ENCODE data around the gene OR2K2. TPM values are rescaled to one million over a fixed set of nuclear protein-coding genes. Genes with fewer than 3 reads are reported as not detected.
"Not testable (repeated sequence)": the region's sequence is repeated elsewhere in the genome, so short reads cannot be mapped to it uniquely, and the experiment has no call there.

The OR2K2 gene
- not detected for total RNA-seq
- long read RNA-seq: 0 reads

- no peak for DNase-seq (ENCODE audit: low spot score)
Measured at GRCh38 chr9:111330124-111330523, at the start of gene OR2K2. TSS of gene OR2K2 (minus strand) at chr9:111330224. CDS start at chr9:111328433, 1,791 bp downstream.

DNA sequence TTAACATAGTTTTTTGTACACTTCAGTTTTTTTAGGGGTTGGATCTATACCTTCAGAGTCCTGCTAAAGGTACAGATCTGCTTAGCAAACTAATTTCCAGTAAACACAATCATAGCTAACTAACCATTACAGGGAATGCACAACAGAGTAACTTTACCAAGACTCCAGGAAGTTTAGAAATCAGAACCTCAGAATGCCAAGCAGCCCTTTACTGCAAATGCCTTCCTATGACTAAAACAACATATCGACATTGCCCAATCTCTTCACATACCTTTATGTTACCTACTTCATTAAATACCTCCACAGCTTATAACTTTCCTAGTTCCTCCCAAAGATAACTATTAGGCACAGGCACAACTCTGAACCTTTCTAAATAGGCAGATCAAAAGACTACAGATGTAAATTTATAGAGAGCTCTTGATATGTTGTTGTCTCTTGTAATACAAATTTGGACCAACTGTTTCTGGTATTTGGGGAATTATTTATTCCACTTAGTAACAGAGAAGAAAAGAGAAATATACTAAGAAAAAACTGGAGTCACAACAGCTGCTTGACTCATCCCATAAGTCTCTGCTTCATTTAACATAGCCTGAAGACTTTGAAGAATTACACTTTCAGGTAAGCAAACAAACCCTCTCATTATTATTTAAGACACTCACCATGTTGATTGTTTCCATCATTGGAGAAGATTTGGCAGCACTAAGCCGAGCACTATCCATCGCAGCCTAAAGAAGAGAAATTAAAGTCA, 46.0 kb upstream of the OR2K2 start:
- DNase-seq (ENCODE audit: low spot score): no peak

DNA sequence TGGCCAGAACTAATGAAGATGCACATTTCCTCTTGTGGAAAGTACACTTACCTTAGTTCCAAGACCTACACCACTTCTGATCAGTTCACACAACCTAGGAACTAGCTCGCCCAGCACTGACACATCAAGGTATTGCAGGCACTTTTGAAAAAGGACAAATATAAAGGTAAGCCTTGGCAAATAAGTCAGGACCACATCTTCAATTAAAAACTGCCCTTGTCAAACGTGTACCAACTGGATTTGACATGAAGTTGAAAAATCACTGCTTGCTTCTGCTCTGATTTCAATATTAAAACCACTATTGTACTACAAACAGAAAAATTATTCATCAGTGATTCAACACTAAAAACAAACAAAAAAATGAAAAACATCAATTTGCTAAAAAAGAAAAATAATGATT, 45.0 kb upstream of the OR2K2 start:
- DNase-seq (ENCODE audit: low spot score): no peak

DNA sequence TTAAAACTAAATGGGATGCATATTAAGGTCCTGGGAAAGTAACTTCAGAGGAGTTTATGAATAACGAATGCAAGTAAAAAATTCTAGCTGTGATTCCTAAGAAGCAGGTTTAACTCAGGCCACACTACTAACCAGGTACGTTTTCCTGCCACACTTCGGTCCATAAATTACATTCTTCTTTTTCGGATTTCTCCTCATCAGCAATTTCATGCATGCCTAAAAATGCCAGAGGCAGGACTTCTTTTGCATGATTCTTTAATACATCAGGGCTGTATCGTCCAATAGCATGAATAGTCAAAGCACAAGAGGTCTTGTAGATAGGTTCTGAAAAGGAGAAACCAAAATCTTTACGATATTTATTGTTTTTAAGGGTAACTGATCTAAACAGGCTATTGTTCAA, 42.3 kb upstream of the OR2K2 start:
- DNase-seq (ENCODE audit: low spot score): no peak

DNA sequence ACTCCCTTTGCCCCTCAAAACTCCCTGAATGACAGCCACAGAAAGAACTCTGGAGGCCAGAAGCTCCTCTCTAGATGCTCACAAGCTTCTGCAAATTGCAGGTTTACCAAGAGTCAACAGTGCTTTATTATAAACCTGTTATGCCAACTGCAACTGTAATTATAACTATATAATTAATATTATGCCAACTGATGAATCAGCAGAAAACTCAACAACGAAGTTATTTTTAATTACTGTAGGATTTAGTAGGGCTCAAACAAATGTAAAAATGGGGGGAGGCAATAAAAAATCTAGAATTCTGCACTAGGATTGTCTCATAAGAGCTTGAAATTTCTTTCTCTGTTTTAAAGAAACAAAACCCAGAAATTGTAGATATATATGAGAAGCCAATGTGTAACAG, 37.0 kb upstream of the OR2K2 start:
- no peak for DNase-seq (ENCODE audit: low spot score)

DNA sequence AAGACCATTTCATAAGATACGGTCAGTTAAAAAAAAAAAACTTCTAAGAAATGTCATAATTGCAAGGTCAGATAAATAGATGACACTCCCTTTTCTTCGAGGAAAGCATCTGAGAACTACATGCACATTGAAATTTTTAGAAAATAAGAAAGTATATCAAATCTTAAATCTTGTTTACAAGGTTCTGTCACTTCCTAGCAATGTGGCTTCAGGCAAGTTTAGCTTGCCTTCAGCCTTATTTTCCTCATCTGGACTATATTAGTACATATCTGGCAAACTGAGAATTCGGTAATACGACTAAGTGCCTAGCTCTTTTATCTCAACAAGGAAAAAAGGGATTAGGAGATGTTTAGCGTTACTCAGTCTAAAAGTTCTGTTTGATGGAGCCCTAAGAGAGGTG, 32.5 kb upstream of the OR2K2 start:
- no peak for DNase-seq (ENCODE audit: low spot score)

GRCh38 chr9:111360881-111361280, 30.9 kb upstream of the OR2K2 start:
- DNase-seq (ENCODE audit: low spot score): no peak

DNA sequence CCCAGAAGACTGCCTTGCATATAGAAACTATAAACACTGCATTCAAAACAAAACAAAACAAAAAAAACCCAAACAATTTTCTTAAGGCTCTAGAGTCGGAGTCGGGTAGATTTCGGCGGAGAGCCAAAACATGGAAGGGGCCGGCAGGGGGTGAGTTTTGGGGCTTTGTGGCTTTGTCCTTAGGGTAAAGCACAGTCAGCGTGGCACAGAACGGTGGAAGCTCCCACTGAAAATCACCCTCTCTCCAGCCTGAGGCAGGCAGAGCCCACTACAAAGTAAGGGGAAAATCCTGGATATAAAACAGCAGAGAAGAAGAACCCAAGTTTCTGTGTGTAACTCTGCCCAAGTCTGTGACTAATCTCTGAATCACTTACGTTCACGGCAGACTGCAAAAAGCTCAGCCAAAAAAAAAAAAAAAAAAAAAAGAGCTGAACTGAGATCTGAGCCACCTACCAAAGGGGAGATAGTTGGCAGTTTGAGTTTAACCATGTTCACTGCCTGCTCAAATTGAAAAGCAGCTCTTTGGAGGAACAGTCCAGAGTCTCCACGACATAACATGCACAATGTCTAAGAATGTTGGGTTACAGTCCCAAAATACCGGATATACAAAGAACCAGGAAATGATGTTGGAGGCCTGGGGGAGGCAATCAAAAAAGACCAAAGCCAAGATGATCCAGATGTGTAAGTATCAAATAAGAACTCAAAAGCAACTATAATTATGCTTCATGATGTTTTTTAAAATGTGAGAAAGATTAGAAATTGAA, 26.6 kb upstream of the OR2K2 start:
- DNase-seq (ENCODE audit: low spot score): no peak

DNA sequence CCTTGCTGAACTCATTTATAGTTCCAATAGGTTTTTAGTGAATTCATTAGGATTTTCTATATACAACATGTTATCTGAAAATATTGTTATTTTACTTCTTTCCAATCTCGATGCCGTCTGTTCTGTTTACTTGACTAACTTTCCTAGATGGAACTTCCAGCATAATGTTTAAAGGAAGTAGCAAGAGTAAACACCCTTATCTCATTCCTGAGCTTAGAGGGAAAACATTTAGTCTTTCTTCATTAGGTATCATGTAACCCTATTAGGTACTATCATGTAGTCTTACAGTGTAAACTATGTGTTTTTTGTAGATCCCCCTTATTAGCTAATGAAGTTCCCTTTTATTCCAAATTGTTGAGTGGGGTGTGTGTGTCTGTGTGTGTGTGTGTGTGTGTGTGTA, 22.5 kb upstream of the OR2K2 start:
- no peak for DNase-seq (ENCODE audit: low spot score)

- DNase-seq (ENCODE audit: low spot score): no peak
Measured at GRCh38 chr9:111350556-111350955, 20.5 kb upstream of the OR2K2 start.

GRCh38 chr9:111349766-111350165, 19.7 kb upstream of the OR2K2 start:
- DNase-seq (ENCODE audit: low spot score): no peak

- no peak for DNase-seq (ENCODE audit: low spot score)
Measured at GRCh38 chr9:111348821-111349271, 18.8 kb upstream of the OR2K2 start.

DNA sequence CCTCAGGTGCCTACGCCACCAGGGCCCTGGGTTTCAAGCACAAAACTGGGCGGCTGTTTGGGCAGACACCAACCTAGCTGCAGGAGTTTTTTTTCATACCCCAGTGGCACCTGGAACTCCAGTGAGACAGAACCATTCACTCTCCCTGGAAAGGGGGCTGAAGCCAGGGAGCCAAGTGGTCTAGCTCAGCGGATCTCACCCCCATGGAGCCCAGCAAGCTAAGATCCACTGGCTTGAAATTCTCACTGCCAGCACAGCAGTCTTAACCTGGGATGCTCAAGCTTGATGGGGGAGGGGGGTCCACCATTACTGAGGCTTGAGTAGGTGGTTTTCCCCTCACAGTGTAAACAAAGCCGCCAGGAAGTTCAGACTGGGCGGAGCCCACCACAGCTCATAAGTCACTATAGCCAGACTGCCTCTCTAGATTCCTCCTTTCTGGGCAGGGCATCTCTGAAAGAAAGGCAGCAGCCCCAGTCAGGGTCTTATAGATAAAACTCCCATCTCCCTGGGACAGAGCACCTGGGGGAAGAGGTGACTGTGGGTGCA, 4.4 kb upstream of the OR2K2 start:
- not testable (repeated sequence) for DNase-seq (ENCODE audit: low spot score)

- no peak for DNase-seq (ENCODE audit: low spot score)
Measured at GRCh38 chr9:111320631-111321030, 9.4 kb downstream of the OR2K2 start.

DNA sequence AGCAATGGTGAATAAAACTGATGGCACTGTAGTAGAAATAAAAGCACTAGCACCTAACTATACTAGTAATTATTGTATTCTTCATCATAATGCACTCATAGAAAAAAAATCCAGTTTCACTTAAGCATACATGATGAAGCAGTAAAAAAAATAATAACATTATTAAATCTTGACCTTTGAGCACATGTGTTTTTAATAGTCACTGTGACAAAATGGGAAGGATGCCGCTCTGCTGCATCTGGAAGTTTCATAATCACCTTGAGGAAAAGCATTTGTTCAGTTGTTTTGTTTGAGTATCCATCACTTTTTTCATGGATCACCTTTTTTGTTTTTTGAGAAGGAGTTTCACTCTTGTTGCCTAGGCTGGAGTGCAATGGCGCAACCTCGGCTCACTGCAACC, 13.2 kb downstream of the OR2K2 start:
- no peak for DNase-seq (ENCODE audit: low spot score)

GRCh38 chr9:111305914-111306313, 24.1 kb downstream of the OR2K2 start:
- DNase-seq (ENCODE audit: low spot score): no peak

DNA sequence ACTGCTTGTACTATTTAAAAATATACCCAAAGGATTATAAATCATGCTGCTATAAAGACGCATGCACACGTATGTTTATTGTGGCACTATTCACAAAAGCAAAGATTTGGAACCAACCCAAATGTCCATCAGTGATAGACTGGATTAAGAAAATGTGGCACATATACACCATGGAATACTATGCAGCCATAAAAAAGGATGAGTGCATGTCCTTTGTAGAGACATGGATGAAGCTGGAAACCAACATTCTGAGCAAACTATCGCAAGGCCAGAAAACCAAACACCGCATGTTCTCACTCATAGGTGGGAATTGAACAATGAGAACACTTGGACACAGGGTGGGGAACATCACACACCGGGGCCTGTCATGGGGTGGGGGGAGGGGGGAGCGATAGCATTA, 26.0 kb downstream of the OR2K2 start:
- not testable (repeated sequence) for DNase-seq (ENCODE audit: low spot score)

DNA sequence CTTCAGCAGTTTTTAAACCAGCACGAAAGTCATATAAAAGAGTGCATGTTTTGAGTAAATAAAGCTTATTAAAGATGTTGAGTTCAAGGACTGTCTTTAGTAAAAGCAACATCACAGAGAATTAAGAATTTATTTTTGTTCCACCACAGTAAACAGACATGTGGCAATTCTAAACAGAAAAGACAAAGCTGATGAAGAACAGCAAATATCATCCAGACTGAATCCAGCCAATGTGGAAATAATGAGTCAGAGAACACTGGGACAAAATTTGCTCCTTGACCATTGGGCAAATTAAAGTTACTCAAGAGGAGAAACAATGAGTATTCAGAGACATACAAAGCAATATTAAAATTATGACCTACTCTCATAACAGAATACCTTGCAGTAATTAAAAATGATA, 28.8 kb downstream of the OR2K2 start:
- DNase-seq (ENCODE audit: low spot score): no peak

DNA sequence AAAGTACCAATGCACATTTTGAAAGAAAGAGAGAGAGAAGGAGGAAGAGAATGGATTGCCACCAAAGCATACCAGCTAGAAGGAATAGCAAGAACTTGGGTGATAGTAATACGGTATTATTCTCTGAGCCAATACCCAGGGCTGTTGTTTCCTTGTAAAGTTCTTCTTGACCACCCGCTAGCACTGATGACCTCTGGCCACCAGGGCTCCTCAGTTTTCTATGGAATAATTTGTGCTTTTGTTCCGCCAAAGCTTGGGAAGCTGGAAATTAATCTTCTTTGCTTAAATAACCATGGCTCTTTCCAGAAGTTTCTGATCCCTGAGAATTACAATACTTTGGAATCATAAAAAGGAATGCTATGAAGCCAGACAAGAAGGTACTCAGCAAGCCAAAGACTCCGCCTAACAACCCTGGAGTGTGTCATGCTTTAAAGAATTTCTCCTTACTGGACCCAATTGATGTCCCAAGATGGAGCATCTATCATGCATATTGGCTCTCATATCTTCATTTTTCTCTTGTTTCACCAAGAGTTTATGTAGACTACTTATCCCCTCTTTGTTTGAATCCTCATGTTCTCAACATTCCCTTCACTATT, 29.8 kb downstream of the OR2K2 start:
- no peak for DNase-seq (ENCODE audit: low spot score)

DNA sequence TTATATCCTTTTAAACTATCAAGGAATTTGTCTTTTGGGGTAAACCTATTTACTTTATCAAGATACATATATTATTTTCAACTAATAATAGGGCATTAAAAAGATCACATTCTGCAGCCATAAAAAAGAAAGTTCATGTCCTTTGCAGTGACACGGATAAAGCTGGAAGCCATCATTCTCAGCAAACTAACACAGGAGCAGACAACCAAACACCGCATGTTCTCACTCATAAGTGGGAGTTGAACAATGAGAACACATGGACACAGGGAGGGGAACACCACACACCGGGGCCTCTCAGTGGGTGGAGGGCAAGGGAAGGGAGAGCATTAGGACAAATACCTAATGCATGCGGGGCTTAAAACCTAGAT, 30.4 kb downstream of the OR2K2 start:
- not testable (repeated sequence) for DNase-seq (ENCODE audit: low spot score)

- no peak for DNase-seq (ENCODE audit: low spot score)
Measured at GRCh38 chr9:111298731-111299598, 31.1 kb downstream of the OR2K2 start.
